Chondrocyte (in vitro differentiated cells): ENCODE results near the gene ATXN7L1. TPM values are rescaled to one million over a fixed set of nuclear protein-coding genes. Genes with fewer than 3 reads are reported as not detected.

Experiments used
- DNase-seq: peaks from one replicate; pipeline ENCODE4 v3.0.0; 2021; ENCODE audit warnings: mixed read lengths, low spot score
- H3K27ac Mint-ChIP-seq: one replicate; pipeline ENCODE4 v1.8.0; 2021; ENCODE audit warnings: mild to moderate bottlenecking, moderate library complexity, mixed read lengths; ENCODE audit not compliant: unreplicated experiment
- H3K27me3 Mint-ChIP-seq: 2 replicates; pipeline ENCODE4 v1.8.0; 2021; ENCODE audit warnings: low read depth, mixed read lengths
- H3K36me3 Mint-ChIP-seq: 2 replicates; pipeline ENCODE4 v1.8.0; 2021; ENCODE audit warnings: low read depth, mixed read lengths
- H3K4me1 Mint-ChIP-seq: 2 replicates; pipeline ENCODE4 v1.8.0; 2021; ENCODE audit warnings: low read depth, mild to moderate bottlenecking, mixed read lengths
- H3K4me3 Mint-ChIP-seq: one replicate; pipeline ENCODE4 v1.8.0; 2021; ENCODE audit warnings: mild to moderate bottlenecking, moderate library complexity, mixed read lengths; ENCODE audit not compliant: unreplicated experiment
- H3K9me3 Mint-ChIP-seq: 2 replicates; pipeline ENCODE4 v1.8.0; 2021; ENCODE audit warnings: low read depth, mixed read lengths
- total RNA-seq: library from RNA; stranded (reverse); gene quantifications from 3 replicates; pipeline ENCODE4 v1.2.1, GENCODE V29; 2021
- TF ChIP-seq, protein P1 (sequence below): fragments of 200-600 bp; sonication (generic); IDR thresholded peaks from 2 replicates; pipeline ENCODE4 v1.5.0; 2021; ENCODE audit warnings: antibody characterized with exemption, mild to moderate bottlenecking, moderate library complexity

The ATXN7L1 gene
- total RNA-seq, 1 donor from 2014 or later = 6.4 TPM

DNA sequence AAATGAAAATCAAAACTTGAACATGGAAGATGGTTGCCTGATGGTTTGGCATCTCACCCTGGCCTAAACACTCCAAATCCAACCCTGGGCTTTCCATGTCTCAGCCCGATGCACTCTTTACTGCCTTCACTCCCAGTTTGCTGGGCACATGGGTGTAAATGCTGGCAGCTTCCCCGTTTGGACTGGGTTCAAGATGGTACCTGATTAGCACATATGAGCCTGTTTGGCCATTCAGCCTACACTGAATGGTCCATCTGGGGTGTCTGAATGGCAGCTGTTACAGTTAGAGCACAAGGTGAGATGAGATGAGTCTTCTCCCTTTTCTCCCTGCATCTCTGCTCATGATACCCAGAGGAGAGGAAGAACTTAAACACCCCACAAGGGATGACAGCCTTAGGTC lies 37.1 kb downstream of the ATXN7L1 start:
- TF ChIP-seq, protein P1, sequence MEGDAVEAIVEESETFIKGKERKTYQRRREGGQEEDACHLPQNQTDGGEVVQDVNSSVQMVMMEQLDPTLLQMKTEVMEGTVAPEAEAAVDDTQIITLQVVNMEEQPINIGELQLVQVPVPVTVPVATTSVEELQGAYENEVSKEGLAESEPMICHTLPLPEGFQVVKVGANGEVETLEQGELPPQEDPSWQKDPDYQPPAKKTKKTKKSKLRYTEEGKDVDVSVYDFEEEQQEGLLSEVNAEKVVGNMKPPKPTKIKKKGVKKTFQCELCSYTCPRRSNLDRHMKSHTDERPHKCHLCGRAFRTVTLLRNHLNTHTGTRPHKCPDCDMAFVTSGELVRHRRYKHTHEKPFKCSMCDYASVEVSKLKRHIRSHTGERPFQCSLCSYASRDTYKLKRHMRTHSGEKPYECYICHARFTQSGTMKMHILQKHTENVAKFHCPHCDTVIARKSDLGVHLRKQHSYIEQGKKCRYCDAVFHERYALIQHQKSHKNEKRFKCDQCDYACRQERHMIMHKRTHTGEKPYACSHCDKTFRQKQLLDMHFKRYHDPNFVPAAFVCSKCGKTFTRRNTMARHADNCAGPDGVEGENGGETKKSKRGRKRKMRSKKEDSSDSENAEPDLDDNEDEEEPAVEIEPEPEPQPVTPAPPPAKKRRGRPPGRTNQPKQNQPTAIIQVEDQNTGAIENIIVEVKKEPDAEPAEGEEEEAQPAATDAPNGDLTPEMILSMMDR = no peak
- peaks cover 1% of the 10 kb centered on the region for H3K9me3 Mint-ChIP-seq
- H3K4me1 Mint-ChIP-seq = peaks cover 9% of the 10 kb centered on the region
- DNase-seq = no peak
- H3K27me3 Mint-ChIP-seq = no peaks in the 10 kb centered on the region
- no peak overlapping the region for H3K4me3 Mint-ChIP-seq
- H3K36me3 Mint-ChIP-seq = peaks cover 4% of the 10 kb centered on the region
- no peak overlapping the region for H3K27ac Mint-ChIP-seq

DNA sequence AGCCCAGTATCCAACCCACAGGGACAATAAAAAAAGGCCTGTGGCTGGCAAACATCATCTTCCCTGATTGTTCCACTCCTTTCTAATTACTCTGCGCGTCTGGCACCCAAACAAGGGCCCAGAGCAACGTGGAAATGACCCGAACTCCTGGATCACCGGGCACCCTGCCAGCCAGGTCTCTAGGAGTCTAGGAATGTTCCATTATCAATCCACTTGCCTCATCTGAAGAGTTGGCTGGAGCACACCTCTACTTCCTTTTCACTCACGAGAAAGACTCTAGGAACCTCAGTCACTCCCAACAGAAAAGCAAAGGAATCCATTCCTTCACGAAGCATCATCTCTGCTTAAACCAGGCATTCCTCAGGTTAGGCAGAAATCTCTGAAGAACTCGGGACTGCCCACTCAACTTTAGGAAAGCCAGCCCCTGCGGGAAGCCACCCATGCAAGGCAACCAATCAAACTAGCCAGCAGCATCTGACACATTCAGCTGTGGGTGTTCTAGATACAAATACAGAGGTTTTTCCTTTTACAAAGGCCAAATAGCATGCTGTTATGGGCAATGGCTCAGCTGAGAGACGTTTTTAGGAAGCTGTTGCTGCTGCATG lies 37.7 kb downstream of the ATXN7L1 start:
- H3K27me3 Mint-ChIP-seq = no peaks in the 10 kb centered on the region
- TF ChIP-seq, protein P1 = no peak
- H3K27ac Mint-ChIP-seq = no peak overlapping the region
- peaks cover 9% of the 10 kb centered on the region for H3K4me1 Mint-ChIP-seq
- no peak for DNase-seq
- H3K4me3 Mint-ChIP-seq = no peak overlapping the region
- no peaks in the 10 kb centered on the region for H3K9me3 Mint-ChIP-seq
- peaks cover 4% of the 10 kb centered on the region for H3K36me3 Mint-ChIP-seq

DNA sequence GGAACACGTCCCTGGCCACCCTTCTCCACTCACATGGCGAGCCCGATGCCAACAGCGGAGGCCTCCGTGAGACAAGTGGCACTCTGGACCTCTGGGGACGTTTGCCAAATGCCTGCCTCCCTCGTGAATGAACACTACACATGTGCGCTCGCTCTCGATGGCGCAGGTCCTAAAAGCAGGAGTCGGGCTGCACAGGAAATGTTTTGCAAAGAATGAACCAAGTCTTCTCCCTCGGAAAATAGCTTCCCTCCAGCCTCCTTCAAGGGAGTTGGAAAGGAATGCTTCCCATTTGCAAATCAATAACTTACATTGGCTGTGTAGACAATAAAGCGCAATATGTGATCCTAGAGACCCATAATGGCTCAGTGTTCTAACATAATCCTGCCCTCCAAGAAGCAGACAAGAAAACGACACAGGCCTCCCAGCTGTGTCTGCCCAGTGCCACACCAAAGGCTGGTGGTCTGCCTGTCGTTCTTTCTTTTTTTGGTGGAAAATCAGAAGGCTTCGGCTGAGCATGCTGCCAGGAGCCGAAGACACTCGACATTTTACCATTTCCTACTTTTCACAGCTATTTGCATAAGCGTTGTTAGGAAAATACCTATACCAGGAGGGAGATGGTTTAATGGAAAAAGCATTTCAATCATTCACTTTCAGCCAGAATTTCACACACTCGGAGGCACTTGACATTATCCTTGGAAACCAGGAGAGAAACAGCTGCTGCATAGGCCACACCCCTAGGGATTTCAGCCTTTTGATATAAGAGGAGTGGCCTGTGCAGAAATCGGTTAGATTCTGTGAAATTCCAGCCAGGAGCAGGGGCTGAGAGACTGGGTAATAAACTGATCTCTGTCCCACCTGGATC lies 38.4 kb downstream of the ATXN7L1 start:
- no peak overlapping the region for H3K27ac Mint-ChIP-seq
- DNase-seq = no peak

DNA sequence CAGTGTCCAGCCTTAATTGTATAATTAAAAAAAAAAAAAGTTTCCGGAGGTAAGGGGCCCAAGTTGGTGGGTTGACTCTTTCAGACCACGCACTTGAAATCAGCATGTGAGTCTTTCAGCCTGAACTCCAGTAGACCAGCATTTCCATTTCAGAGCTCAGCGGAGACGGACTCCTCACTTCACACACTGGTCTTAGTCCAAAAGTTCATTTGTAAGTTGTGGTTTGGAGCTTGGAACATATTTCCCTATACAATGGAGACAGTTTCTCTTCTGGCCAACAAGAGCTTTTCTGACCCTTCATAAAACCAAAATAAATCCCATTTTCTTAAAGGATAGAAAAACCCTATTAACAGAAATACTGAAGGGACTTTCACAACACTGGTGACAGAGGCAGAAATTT lies 41.0 kb downstream of the ATXN7L1 start:
- Mint-ChIP-seq H3K4me3 (no peak overlapping the region), H3K4me1 (peaks cover 25% of the 10 kb centered on the region), H3K36me3 (peaks cover 3% of the 10 kb centered on the region), H3K9me3 (no peaks in the 10 kb centered on the region), H3K27me3 (no peaks in the 10 kb centered on the region), H3K27ac (no peak overlapping the region)
- no peak for DNase-seq
- TF ChIP-seq, protein P1 = no peak

More for the DNA sequence above, 38.4 kb downstream of the ATXN7L1 start:
- H3K36me3 Mint-ChIP-seq = peaks cover 4% of the 10 kb centered on the region
- H3K4me3 Mint-ChIP-seq = no peak overlapping the region
- TF ChIP-seq, protein P1 = no peak
- no peaks in the 10 kb centered on the region for H3K9me3 Mint-ChIP-seq
- no peaks in the 10 kb centered on the region for H3K27me3 Mint-ChIP-seq
- H3K4me1 Mint-ChIP-seq = peaks cover 9% of the 10 kb centered on the region

DNA sequence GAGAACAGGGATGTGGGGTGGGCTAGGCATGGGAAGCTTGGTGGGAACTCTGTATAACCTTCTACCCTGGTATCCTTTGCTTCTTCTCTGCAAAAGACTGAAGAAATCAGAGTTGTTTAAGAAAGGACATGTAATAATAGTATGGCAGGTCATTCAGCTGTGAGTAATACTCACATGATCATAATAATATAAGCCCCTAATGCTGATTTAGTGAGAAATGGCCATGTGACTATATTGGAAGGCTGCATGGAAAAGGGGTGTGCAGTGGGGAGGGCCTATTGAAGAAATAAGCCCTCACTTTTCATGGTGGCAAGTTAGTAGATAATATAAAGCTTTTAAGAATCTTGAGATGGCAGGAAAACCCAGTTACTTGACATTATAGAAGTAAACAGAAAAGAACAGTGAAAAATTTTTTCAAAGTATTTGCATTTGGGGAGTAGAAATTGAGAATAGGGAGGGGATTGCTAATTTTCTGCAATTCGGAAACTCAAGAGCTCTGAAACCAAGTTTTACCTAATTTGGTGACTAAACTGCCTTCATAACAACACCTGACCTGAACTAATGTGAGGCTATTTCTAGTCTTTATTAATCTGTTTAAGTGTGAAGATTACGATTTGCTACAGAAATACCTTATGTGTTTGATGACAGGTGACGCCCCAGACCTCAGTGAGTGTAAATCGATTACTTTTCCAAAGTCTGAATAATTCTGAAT lies 44.4 kb downstream of the ATXN7L1 start:
- Mint-ChIP-seq H3K9me3 (no peaks in the 10 kb centered on the region), H3K27me3 (no peaks in the 10 kb centered on the region), H3K4me3 (no peak overlapping the region), H3K4me1 (peaks cover 30% of the 10 kb centered on the region), H3K36me3 (peaks cover 3% of the 10 kb centered on the region), H3K27ac (no peak overlapping the region)
- no peak for DNase-seq
- TF ChIP-seq, protein P1 = no peak
